HG03469 (cell line): ENCODE data around the gene GARRE1.
"Not testable (repeated sequence)": the region's sequence is repeated elsewhere in the genome, so short reads cannot be mapped to it uniquely, and the experiment has no call there.

Experiments
- ATAC-seq: cut with Tn5 transposase; IDR thresholded peaks from one replicate; pipeline ENCODE4 v1.9.1; 2021; ENCODE audit warnings: mild to moderate bottlenecking, moderate library complexity, moderate number of reproducible peaks; ENCODE audit not compliant: unreplicated experiment

Gene GARRE1, protein sequence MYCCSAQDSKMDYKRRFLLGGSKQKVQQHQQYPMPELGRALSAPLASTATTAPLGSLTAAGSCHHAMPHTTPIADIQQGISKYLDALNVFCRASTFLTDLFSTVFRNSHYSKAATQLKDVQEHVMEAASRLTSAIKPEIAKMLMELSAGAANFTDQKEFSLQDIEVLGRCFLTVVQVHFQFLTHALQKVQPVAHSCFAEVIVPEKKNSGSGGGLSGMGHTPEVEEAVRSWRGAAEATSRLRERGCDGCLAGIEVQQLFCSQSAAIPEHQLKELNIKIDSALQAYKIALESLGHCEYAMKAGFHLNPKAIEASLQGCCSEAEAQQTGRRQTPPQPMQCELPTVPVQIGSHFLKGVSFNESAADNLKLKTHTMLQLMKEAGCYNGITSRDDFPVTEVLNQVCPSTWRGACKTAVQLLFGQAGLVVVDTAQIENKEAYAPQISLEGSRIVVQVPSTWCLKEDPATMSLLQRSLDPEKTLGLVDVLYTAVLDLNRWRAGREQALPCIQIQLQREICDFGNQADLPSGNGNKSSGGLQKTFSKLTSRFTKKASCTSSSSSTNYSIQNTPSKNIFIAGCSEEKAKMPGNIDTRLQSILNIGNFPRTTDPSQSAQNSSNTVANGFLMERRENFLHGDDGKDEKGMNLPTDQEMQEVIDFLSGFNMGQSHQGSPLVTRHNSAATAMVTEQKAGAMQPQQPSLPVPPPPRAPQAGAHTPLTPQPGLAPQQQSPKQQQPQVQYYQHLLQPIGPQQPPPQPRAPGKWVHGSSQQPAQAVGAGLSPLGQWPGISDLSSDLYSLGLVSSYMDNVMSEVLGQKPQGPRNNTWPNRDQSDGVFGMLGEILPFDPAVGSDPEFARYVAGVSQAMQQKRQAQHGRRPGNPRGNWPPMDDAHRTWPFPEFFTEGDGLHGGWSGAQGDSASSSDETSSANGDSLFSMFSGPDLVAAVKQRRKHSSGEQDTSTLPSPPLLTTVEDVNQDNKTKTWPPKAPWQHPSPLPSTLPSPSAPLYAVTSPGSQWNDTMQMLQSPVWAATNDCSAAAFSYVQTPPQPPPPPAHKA (N-terminal part only)

DNA sequence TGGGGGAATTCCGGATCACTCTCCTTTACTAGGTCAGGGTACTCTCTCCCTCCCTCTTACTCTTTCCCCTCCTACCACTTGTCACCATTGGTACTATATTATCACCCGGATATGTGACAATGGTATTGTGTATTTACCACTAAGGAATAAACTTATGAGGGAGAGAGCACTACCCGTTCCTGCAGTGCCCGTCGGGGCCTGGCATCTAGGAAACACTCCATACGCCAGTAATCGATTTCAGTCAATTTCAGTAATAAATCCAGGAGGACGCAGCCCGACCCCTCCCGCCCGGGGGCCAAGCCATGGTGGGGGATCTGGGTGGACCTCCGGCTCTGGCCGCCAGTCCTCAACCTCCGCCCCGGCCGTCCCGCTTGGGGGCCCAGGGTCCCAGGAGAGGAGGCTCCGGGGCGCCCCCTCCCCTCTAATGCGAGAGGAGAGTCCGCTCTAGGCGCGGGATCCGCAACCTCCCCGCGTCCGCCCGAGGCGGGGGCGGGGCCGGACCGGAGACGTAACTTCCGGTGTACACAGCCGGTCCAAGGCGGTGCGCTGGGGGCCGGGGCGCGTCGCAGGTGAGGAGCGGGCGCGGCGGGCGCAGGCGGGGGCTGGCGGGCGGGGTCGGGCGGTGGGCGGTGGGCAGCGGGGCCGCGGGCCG lies at the start of gene GARRE1:
TSS of gene GARRE1 (plus strand) at position 509 of the 652 bp plus-strand sequence. CDS start 45,920 bp downstream, outside the sequence.
- ATAC-seq = peak; percentile 66

DNA sequence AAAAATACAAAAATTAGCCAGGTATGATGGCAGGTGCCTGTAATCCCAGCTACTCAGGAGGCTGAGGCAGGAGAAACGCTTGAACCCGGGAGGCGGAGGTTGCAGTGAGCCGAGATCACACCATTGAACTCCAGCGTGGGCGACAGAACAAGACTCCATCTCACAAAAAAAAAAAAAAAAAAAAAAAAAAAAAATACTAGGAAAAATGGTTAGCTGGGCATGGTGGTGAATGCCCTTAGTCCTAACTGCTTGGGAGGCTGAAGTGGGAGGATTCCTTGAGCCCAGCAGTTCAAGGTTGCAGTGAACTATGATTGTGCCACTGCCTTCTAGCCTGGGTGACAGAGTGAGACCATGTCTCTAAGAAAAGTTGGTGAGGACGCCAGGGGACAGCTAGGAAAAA lies 49.0 kb upstream of the GARRE1 start:
- ATAC-seq = not testable (repeated sequence)

DNA sequence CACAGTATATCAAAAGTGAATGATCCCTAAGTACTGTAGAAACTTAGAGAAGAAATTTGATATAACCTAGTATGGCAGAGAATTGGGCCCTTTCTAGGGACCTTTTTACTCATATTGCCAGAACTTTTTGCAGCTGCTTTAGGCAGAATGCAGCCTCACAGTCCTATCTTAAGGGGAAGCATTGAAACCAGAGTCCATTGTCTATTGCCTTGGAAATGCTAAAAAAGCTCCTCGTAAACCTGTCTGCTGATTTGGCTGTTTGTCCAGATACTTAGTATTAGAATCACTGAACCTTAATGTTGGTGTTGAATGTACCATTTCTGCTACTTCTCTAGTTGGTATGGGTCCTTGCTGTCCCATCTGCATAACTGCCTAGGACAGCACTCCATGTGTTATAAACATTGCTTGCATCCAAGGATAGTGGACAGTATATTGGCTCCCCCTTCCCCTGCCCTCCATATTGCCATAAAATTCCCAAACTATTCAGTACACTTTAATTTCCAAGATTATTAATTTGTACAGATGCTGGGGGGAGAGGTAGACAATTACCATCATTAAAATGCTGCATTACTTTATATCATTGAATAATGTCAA lies 46.0 kb upstream of the GARRE1 start:
- no peak for ATAC-seq

DNA sequence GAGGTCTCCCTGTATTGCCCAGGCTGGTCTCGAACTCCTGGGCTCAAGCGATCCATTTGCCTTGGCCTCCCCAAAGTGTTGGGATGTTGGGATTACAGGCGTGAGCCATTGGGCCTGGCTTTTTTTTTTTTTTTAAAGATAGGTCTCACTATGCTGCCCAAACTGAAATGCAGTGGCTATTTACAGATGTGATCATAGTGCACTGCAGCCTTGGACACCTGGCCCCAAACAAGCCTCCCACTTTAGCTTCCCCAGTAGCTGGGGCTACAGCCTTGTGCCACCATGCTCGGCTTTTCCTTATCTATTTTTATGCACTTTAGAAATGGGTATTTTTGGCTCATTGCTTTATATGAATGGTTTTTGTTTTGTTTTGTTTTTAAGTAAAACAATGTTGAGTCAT lies 44.6 kb upstream of the GARRE1 start:
- ATAC-seq = no peak

- no peak for ATAC-seq
These were observed 41.1 kb upstream of the GARRE1 start for GRCh38 chr19:34213283-34213682.

DNA sequence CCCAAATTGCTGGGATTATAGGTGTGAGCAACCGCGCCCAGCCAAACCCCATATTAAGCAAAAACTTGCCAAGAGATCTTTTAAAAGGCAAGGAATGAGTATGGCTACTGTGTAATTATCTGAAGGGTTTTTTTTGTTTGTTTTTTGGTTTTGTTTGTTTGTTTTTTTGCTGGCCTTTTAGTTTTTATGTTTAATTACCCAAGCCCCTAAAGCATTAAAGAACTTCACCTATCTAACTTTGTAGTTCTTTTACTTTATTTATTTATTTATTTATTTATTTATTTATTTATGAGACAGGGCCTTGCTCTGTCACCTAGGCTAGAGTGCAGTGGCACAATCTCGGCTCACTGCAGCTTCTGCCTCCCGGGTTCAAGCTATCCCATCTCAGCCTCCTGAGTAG lies 40.3 kb upstream of the GARRE1 start:
- ATAC-seq = no peak

DNA sequence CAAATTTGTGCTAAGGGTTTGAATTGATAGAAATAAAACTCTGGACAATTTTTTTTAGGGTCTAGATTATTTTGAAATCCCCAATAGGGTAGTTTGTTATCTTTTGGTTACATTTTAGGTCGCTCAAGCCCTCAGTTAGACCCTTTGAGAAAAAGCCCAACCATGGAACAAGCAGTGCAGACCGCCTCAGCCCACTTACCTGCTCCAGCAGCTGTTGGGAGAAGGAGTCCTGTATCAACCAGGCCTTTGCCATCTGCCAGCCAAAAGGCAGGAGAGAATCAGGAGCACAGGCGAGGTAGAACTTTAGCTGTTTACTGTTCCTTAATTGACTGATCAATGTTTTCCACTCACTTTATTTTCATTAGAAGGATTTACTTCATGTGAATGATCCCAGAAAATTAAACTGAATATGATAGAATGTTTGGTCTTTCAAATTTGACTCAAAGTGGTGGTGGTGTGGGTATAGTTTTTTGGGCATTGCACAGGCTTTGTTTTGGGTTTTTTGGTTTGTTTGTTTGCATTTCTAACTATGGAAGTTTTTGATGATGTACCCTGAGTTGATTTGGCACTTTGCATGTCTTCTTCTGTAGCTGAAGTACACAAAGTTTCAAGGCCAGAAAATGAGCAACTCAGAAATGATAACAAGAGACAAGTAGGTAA lies 39.2 kb upstream of the GARRE1 start:
- no peak for ATAC-seq

DNA sequence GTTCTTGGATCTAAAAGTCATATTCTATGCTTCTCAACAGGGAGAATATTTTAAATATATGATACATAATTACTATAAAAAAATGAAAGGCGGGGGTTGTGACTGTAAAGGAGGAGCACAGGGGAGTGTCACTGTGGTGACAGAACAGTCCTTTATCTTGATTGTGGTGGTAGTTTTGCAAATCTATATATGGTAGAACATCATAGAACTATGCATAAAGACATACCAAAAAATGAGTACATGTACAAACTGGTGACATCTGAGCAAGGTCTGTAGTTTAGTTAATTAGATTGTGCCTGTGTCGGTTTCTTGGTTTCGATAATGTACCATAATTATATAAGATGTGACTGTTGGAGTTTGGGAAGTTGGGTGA lies 38.7 kb upstream of the GARRE1 start:
- no peak for ATAC-seq

DNA sequence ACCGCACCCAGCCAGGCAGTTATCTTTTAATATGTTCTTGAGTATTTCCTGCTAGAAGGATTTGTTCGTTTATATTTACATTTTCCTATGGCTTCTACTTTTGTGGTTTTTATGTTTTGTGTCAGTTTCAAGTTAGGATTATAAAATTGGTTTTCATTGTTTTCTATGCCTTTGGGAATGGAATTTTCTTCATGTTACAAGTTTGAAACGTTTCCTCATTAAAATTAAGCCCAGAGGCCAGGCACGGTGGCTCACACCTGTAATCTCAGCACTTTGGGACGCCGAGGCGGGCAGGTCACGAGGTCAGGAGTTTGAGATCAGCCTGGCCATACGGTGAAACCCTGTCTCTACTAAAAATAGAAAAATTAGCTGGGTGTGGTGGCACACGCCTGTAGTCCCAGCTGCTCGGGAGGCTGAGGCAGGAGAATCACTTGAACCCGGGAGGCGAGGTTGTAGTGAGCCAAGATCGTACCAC lies 37.6 kb upstream of the GARRE1 start:
- not testable (repeated sequence) for ATAC-seq

DNA sequence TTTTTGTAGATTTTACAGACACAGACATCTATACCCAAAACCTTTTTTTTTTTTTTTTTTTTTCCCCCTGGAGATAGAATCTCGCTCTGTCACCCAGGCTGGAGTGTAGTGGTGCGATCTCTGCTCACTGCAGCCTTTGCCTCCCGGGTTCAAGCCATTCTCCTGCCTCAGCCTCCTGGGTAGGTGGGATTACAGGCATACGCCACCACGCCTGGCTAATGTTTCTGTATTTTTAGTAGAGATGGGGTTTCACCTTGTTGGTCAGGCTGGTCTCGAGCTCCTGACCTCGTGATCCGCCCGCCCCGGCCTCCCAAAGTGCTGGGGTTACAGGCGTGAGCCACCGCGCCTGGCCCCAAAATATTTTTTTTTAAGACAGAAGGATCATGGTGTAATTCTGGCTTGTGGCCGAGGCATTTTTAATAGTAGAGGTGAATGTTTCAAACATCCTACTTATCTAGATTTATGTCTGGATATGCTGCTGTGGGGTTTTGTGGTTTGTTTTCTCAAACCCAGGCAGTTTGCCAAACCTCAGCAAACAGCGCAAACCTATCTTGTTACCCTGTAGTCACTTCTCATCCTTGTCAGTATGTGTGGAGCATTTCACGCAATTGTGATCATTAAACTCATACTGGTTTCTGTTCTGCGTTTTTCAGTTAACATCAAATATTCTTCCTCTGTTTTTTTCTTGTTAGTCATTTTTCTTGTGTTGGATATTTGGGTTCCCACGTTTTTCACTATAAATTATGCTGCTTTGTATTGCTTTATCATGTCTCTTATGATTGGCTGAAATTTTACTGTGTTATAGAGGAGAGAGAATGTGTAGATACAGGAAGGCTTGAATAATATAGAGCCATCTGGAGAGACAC lies 36.2 kb upstream of the GARRE1 start:
- peak; percentile 56 for ATAC-seq

DNA sequence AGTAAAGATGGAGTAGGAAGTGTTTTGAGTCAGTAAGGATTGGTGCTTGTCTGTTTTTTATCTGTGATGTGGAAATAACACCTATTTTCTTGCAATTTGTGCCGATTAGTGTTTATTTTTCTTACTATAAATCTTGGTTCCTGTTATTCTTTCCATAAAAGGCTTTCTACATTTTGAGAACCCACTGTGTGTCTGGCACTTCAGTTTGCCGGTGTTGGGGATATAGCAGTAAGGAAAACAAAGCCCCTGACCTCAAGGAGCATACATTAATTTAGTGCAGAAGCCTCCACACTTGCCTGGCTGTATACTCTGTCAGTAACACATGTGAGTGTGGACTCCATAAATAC lies 35.6 kb upstream of the GARRE1 start:
- no peak for ATAC-seq

DNA sequence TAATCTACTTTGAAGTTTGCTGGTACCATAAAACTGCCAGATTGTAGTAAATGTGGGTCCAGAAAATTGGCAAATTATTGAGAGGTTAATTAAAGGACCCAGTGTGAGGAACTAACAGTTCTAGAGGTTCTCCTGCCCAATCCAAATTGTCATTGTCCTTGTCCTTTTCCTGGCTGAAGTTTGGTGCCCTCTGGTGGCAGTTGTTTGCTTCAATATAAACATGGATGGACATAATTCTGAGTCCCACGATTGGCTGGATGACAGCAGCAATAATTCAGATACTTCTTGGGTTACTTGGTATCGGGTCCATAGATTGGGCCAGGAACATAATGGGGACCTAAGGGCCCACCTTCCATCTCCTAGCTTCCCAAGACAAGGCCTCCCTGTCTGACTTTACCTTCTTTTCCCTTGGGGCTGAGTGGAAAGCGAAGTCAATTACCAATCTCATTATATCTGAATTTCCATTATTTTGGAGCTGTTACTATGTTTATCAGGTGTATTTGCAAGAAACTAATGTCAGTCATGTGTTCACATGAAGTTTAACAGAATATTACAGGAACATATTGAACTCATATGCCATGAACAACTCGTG lies 33.8 kb upstream of the GARRE1 start:
- no peak for ATAC-seq

DNA sequence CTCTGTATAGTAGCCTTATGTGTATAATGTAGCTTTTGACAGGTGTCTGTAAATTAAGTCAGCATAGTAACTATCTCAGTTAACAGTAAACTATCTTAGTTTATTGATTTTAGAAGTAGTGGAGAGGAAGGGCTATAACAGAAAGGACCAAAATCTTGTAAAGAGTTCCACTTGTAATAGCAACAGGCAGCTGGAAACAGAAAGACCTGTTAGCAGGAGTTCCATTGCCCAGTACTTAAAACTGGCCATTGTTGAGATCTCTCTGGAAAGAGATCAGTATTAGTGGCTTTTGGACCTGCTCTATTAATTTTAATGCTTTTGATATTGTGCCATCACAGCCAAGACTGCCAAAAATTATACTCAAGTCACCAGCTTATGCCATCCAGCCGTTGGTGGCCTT lies 32.0 kb upstream of the GARRE1 start:
- no peak for ATAC-seq

DNA sequence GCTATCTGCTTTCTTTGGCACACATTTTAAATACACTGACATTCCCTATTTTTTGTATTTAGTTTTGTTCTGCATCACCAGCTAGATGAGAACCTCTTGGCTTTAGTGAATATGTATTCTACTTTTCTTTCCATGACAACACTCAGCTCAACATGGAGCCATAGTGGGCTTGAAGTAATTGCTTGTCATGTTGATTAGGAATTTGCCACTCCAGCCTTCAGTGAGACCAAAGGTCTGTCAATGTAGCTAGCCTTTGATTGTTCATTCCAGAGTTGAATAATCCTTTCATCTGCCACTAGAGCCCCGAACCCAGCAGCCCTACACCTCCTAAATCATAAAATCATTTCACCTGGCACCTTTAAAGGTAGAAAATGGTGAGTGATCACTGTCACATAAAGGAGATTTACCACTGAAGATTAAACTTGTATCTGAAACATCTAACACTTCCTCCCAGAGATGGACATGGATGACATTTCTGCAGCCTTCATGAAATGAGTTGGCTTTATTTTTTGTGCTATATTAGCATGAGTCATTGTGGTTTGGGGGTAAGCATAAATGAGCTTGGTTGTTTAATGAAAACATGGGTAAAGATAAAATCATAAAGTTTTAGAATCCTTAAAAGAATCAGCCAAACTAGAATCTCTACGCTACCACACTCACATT lies 29.2 kb upstream of the GARRE1 start:
- ATAC-seq = no peak

- ATAC-seq = no peak
These were observed 28.7 kb upstream of the GARRE1 start for GRCh38 chr19:34225659-34226015.

- no peak for ATAC-seq
These were observed 28.3 kb upstream of the GARRE1 start for GRCh38 chr19:34226036-34226435.

DNA sequence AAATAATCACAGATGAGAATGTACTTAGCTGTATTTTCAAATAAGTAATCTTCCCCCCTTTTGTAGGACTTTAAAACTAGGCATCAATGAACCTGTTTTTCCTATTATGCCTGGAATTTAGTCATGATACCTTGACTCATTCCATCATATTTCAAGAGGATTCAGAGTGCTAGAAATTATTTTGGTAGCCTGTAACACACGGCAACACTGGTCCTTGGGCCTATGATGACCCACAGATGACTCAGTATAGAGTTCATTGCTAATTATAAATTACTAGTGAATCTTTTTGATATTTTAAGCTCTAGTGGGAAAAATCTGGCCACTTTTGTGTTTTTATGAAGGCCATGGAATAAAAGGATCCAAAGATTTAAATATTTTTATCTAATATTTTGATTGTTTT lies 26.0 kb upstream of the GARRE1 start:
- ATAC-seq = no peak

GRCh38 chr19:34228762-34229161 lies 25.6 kb upstream of the GARRE1 start:
- no peak for ATAC-seq
